Activated gamma-delta T cell treated with Interleukin-2 at 50 U/mL for 16 hours (primary cell): Measurements from ENCODE around the gene MRPL52.
"Not testable (repeated sequence)": the region's sequence is repeated elsewhere in the genome, so short reads cannot be mapped to it uniquely, and the experiment has no call there.

Experiments
- DNase-seq: peaks from one replicate; pipeline ENCODE4 v3.0.0-alpha.2; 2020

MRPL52 gene

DNA sequence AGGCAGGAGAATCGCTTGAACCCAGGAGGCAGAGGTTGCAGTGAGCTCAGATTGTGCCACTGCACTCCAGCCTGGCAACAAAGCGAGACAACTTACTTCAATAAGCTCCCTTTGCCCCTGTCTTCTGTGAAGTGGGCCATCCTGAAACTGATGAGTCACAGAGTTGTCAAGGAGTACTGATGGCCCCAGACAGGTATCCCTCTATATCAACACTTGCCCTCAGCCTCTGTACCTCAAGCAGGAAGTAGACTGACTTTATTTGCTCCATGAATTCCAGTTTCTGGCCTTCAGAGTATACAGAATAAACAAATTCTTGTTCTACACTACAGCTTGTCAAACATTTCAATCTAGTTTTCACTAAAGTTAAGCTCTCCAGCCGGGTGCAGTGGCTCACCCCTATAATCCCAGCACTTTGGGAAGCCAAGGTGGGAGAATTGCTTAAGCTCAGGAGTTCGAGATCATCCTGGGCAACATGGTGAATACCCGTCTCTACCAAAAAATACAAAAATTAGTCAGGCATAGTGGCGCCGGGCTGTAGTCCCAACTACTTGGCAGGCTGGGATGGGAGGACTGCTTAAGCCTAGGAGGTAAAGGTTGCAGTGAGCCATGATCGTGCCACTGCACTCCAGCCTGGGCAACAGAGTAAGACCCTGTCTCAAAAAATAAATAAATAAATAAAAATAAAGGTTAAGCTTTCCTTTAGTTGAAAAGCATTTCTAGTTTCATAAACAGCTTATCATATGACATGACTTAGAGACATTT, 25.5 kb downstream of the MRPL52 start:
- no peak for DNase-seq

DNA sequence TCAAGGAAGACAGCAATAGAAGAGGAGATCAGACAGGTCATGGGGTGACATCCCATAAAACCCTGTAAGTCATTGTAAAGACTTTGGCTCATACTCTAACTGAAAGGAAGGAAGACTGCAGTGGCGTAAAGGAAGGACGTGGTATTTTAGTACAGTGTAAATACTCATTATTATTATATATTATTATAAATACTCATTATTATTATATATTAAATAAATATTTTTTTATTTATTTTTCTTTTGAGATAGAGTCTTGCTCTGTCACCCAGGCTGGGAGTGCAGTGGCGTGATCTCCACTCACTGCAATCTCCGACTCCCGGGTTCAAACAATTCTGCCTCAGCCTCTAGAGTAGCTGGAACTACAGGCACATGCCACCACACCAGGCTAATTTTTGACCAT, 26.7 kb downstream of the MRPL52 start:
- no peak for DNase-seq

DNA sequence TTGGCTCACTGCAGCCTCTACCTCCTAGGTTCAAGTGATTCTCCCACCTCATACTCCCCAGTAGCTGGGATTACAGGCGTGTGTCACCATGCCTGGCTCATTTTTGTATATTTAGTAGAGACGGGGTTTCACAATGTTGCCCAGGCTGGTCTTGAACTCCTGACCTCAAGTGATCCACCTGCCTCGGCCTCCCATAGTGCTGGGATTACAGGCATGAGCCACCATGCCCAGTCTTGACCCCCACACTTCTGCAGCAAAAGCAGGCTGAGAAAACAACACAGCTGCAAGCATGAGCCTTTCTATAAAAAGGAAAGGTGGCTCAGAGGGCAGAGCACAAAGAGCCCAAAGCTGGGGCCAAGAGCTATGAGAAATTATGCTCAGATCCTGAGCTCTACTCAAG, 30.7 kb downstream of the MRPL52 start:
- DNase-seq = not testable (repeated sequence)

DNA sequence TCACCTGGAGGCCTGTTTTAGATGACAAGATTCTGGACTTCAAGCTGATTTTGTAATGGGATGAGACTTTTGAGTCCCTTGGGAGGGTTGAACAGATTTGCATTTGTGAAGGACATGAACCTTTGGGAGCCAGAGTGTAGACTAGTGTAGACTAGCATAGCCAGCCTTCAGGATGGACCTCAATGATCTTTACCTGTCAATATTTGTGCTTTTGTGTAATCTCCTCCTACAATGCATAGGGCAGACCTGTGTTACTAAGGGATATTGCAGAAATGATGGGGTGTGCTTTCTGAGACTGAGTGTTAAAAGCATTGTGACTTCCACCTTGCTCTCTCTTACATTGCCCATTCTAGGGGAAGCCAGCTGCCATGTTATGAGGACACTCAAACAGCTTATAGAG, 32.0 kb downstream of the MRPL52 start:
- no peak for DNase-seq

DNA sequence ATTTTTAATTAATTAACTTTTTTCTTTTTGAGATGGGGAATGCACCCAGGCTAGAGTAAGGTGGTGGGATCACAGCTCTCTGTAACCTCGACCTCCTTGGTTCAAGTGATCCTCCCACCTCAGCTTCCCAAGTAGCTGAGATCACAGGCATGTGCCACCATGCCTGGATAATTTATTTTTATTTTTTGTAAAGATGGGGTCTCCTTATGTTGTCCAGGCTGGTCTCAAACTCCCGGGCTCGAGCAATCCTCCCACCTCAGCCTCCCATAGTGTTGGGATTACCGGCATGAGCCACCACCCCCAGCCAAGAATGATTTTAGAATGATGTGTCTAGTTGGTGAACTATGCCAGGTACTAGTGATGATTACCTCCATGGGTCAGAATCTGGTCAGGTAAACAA, 35.3 kb downstream of the MRPL52 start:
- DNase-seq = no peak

DNA sequence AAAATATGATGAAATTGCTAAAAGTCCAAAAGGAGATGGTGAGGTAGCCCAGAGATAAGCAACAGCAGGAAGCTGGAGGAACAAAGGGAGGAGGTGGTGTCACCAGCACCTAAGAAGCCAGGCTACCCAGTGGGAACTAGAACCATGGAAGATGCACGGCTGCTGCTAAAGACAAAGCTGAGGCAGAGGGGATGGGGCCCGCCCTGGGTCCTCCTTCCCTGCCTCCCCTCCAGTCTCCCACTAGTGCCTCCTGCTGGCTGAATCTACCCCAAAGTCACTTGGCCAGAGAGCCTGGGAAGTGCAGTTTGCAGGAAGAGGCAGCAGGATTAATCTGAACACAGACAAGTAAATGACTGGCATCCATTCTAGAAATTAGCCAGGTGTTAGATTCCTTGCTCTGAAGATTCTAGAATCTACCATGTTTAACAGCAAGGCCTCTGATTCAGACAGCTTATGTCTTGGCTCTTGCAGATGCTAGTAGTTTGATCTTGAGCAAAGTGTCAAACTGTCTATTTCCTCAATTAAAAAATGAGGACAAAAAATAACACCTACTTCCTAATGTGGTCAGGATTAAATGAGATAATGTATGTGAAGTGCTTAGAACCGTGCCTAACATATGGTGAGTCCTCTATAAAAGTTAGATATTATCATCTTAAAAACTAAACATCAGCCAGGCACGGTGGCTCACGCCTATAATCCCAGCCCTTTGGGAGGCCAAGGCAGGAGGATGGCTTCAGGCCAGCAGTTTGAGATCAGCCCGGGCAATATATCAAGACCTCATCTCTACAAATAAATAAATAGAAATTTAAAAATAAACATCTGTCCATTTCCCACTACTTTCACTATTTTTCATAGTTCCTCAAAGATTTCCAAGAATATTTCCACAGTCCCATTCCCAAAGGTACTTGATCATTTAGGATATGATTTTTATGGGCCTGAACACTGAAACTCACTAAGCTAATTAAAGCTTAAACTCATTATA, 36.0 kb downstream of the MRPL52 start:
- DNase-seq = no peak

DNA sequence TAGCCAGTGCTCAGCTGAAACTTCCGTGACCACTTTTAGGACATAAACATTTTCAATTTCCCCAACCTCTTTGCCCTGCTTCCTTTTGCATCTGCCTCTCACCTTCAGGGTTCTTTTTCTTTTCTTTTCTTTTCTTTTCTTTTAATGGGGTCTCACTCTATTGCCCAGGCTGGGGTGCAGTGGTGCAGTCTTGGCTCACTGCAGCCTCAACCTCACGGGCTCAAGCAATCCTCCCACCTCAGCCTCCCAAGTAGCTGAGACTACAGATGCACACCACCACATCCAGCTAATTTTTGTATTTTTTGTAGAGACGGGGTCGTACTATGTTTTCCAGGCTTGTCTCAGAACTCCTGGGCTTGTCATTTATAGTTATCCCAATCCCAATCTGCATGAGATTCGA, 37.2 kb downstream of the MRPL52 start:
- DNase-seq = no peak

DNA sequence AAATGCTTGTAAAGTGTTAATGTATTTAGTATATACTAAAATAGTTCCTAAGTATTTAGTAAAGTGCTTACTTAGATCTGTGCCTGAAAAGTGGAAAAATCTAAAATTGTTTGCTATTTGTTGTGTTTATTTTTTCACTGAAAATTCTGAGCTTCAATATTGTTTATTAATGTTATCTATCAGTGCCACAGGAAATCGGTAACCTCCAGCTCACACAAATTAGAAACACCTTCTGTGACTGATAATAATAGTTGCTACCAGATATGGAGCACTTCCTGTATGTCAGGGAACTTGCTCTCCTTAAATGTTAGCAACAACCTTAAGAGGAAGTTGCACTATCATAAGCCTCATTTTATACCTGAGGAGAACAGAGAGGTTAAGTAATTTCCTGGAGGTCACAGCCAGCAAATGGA, 41.1 kb downstream of the MRPL52 start:
- DNase-seq = no peak

DNA sequence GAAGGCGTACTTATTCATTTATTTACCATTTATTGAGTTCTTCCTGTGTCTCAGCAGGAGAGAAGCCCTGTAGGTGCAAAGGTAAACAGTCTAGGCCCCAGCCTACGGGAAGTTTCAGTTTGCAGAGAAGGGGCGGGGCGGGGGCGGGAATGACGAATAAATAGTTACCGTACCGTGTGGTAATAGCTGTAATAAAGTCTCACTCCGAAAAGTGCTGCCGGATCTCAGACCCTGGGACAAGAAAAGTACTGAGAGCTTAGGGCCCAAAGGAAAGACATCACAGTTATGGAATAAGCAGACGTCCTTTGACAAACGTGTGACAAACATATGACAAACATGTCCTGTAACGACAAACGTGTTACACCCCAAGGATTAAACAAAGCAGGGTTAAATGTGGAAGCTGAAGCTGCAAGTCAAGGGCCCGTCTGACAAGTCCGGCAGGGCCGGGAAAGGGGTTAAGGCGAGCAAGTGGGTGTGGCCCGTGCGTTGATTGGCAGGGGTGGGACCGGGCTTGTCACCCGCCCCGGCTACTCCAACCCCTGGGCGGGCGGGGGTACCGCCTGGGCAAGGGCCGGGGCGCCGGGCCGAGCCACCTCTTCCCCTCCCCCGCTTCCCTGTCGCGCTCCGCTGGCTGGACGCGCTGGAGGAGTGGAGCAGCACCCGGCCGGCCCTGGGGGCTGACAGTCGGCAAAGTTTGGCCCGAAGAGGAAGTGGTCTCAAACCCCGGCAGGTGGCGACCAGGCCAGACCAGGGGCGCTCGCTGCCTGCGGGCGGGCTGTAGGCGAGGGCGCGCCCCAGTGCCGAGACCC, 41.7 kb downstream of the MRPL52 start, which contains the start of gene LRP10:
Gene LRP10, plus strand, starts transcription at position 517 of the 809 bp plus-strand sequence. CDS start 564 bp downstream, outside the sequence.
- DNase-seq = peak; percentile 68

DNA sequence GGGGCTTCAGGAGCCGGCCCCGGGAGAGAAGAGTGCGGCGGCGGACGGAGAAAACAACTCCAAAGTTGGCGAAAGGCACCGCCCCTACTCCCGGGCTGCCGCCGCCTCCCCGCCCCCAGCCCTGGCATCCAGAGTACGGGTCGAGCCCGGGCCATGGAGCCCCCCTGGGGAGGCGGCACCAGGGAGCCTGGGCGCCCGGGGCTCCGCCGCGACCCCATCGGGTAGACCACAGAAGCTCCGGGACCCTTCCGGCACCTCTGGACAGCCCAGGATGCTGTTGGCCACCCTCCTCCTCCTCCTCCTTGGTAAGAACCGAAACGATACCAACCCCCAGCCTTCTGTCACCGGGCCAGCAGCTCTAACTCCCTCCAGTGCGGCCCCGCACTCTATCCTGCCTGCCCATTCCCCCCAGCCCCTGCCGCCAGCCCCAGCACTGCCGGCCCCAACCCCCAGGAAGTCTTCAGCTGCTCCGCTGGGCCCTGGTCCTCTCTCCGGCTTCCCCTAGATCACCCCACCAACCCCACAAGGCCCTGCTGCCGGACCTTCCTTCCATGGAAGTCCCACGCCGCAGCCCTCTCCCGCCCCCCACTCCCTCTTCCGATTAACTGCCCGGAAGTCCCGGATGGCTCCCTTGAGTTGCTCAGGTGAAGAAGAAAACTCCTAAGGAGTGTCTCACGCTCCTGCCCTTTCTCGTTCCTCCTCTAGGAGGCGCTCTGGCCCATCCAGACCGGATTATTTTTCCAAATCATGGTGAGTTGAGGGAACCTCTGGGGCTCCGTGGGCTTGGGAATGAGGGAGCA, 42.5 kb downstream of the MRPL52 start:
- peak; percentile 64 for DNase-seq

DNA sequence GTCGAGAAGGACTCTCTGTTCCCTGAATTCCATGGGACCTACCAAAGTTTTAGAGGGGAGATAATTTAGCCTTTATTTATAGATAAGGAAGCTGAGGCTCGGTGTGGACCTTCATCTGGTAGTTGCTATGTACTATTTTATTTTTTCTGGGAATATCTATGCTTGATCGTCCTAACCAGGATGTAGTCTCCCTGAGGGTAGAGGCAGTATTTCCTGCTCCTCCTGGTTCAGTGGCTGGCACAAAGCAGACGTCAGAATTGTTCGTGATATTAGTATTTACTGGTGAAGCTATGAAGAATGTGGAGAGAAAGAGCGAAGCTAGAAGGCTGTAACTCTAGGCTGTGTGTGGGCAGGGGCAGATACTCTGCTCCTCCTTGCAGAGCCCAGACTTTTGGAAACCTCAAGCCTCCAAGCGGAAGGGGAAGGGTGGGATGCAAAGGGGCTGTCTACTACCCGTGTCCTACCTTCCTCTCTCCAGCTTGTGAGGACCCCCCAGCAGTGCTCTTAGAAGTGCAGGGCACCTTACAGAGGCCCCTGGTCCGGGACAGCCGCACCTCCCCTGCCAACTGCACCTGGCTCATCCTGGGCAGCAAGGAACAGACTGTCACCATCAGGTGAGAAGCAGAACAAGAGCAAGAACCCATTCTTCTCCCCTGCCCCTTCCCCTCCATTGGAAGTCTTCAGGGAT, 43.3 kb downstream of the MRPL52 start:
- no peak for DNase-seq

DNA sequence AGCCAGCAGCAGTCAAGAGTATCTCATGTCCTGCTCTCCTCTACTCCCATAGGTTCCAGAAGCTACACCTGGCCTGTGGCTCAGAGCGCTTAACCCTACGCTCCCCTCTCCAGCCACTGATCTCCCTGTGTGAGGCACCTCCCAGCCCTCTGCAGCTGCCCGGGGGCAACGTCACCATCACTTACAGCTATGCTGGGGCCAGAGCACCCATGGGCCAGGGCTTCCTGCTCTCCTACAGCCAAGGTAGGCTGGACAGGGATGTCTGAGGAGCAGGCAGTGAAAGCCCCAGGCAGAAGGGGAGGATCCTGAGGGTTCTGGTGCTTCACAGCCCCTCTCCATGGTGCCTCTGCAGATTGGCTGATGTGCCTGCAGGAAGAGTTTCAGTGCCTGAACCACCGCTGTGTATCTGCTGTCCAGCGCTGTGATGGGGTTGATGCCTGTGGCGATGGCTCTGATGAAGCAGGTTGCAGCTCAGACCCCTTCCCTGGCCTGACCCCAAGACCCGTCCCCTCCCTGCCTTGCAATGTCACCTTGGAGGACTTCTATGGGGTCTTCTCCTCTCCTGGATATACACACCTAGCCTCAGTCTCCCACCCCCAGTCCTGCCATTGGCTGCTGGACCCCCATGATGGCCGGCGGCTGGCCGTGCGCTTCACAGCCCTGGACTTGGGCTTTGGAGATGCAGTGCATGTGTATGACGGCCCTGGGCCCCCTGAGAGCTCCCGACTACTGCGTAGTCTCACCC, 45.5 kb downstream of the MRPL52 start:
- no peak for DNase-seq

DNA sequence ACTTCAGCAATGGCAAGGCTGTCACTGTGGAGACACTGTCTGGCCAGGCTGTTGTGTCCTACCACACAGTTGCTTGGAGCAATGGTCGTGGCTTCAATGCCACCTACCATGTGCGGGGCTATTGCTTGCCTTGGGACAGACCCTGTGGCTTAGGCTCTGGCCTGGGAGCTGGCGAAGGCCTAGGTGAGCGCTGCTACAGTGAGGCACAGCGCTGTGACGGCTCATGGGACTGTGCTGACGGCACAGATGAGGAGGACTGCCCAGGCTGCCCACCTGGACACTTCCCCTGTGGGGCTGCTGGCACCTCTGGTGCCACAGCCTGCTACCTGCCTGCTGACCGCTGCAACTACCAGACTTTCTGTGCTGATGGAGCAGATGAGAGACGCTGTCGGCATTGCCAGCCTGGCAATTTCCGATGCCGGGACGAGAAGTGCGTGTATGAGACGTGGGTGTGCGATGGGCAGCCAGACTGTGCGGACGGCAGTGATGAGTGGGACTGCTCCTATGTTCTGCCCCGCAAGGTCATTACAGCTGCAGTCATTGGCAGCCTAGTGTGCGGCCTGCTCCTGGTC, 46.1 kb downstream of the MRPL52 start:
- no peak for DNase-seq

DNA sequence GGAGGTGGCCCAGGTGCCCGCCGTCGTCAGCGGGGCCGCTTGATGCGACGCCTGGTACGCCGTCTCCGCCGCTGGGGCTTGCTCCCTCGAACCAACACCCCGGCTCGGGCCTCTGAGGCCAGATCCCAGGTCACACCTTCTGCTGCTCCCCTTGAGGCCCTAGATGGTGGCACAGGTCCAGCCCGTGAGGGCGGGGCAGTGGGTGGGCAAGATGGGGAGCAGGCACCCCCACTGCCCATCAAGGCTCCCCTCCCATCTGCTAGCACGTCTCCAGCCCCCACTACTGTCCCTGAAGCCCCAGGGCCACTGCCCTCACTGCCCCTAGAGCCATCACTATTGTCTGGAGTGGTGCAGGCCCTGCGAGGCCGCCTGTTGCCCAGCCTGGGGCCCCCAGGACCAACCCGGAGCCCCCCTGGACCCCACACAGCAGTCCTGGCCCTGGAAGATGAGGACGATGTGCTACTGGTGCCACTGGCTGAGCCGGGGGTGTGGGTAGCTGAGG, 47.4 kb downstream of the MRPL52 start:
- DNase-seq = no peak

DNA sequence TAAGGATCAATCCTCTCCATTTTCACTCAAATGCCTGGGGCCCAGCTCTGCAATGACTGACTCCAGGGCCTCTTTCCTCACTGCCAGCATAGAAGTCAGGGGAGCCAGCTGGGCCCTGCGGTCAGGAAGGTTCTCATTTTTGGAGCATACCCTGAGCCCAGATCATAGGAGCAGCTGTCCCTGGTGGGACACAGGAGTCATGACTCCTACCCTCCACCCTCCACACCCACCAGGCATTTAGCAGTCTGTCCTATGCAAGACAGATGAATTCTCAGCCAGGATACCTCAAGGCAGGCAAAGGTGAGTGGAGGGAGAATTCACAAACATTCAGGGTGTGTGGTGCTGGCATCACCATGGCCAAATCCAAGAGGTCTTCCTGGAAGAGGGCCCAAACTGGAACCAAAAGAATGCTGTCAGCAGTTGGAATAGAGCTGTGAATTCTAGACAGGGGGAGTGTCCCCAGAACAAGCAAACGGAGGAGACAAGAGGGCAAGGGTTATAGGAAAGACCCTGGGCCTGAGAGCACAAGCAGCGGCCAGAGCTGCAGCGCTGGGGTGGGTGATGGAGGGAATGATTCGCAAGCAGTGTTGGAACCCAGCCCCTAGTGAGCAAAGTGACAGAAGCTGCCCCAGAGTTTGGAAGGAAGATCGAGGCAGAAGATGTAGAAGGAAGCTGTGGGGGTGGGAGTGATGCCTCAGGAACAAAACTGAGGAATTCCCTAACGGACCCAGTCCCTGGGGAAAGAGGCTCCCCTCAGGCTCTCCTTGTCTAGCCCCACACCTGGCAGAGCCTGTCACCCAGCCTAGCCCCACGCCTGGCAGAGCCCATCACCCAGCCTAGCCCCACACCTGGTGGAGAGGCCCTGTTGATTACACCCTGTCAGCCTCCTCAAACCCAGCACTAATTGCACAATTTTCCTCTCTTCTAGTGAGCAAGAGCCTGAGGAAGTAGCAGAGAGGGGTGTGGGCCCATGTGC, 48.9 kb downstream of the MRPL52 start:
- DNase-seq = no peak

DNA sequence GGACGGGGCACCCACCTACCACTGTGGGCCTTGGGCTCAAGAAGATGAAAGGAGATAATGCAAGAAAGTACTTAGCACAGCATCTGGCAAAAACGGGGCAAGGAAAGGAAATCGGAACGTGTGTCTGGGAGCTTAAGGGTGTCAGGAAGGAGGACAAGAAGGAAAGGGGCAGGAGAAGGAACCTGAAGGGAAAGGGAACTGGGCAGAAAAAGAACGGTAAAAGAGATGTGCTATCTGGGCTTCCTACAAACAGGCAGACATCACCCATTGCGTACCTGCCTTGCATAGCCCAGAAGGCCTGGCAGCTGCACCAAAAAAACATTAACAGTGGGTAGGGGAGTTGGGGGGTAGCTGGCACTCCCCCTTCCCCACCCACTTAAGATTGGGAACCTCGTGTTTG, 52.4 kb downstream of the MRPL52 start:
- DNase-seq = no peak

DNA sequence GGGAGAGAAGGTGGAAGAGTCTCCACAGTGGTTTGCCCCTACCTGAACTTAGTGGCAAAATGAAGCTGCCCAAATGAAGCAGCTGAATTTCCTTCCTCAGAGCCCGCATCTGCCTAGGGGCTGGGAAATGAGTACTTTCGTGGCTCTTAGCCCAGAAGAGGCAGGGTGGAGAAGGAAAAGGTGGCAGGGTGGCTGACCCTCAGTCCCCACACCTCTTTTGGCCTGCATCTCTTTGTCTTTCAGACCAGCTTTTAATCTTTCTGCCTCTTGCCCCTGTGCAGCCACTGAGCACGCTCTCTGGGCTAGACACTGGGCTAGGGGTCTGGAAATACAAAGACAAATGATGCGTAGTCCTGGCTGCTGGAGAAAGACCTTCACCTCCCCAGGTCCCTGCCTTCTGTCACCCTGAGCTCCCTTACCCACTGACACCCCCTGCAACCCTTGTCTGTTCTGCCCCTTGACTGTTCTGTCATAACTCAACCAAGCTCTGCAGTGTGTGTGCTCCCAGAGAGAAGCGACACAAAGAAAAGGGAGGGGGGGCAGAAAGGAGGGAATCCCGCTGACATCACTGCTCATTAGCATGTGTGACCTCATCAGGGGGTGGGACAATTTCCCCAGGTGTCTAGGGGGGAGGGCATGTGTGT, 53.0 kb downstream of the MRPL52 start:
- DNase-seq = no peak
